ENCODE data around the gene REC8. TPM values are rescaled to one million over a fixed set of nuclear protein-coding genes. Genes with fewer than 3 reads are reported as not detected.

REC8 gene
- polyA plus RNA-seq, 4 donors = 23.0 to 135 (median 40.7) TPM

DNA sequence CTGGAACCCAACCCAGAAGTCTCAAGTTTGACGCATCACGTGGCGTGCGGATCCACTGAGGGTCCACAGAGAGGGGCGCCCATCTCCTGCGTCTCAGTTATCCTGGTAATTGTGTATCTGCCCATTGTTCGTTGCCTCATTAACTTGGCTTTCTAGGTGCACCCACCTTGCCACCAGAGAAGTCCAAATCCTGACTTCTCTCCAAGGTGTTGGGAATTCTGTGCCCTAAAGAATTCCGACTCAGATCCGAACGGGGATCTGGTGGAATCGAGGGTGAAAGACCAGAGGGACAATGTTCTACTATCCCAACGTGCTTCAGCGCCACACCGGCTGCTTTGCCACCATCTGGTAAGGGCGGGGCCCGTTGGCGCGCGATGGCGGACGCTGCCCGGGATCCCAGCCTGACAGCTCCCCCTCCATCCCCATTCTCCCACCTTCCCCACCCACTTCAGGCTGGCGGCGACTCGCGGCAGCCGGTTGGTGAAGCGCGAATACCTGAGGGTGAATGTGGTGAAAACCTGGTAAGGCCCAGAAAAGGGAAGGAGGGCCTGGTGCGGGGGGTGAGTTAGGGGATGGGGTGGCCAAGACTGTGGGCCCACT, 481 bp downstream of the REC8 start:
- peaks cover 7 to 58% (median 10%) of the 10 kb centered on the region in 3 donors for H3K36me3 ChIP-seq (ENCODE audit: control insufficient read depth in 3 of 3, insufficient read depth in 2 of 3, low read depth in 1 of 3, low read length in 3 of 3)
- whole genome bisulfite sequencing, 3 donors = 25 to 71% (median 68%) methylated on average over 28 to 30 of the region's 30 CpGs
- FAIRE-seq (no peak), DNase-seq (peak in 1 of 2 donors; percentile 60)
- peak overlapping the region in 2 of 3 donors; percentile 18 to 71 for H3K4me3 ChIP-seq (ENCODE audit: low read depth in 1 of 3, low read length in 3 of 3)
- H3K27me3 ChIP-seq (ENCODE audit: control insufficient read depth in 3 of 3, insufficient read depth in 3 of 3, low read length in 3 of 3) = no peaks in the 10 kb centered on the region
- H3K4me1 ChIP-seq (ENCODE audit: control insufficient read depth in 3 of 3, insufficient read depth in 2 of 3, low read depth in 1 of 3, low read length in 2 of 3) = peaks cover 0 to 36% (median 0%) of the 10 kb centered on the region in 3 donors
- H3K27ac ChIP-seq (ENCODE audit: low read depth in 1 of 3, low read length in 2 of 3) = peak overlapping the region in 2 of 3 donors; percentile 67 to 78
- no peaks in the 10 kb centered on the region for H3K9me3 ChIP-seq (ENCODE audit: control insufficient read depth in 2 of 2, insufficient read depth in 1 of 2, low read depth in 1 of 2, low read length in 1 of 2)

DNA sequence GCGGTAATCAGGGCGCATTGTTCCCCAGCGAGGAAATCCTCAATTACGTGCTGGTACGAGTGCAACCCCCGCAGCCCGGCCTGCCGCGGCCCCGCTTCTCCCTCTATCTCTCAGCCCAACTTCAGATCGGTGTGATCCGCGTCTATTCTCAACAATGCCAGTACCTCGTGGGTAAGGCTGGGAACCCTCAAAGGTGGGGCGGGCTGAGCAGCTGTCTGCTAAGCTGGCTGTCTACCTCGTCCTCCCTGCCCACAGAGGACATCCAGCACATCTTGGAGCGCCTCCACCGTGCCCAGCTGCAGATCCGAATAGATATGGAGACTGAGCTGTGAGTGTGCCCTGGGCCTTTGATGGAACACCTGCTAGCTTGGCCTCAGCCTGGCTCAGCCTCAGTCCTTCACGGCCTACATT, 996 bp downstream of the REC8 start:
- WGBS, 3 donors = 65 to 78% (median 74%) methylated on average over 19 to 20 of the region's 20 CpGs
- Histone ChIP-seq H3K36me3 (ENCODE audit: control insufficient read depth in 3 of 3, insufficient read depth in 2 of 3, low read depth in 1 of 3, low read length in 3 of 3) (peaks cover 11 to 60% (median 15%) of the 10 kb centered on the region in 3 donors), H3K9me3 (ENCODE audit: control insufficient read depth in 2 of 2, insufficient read depth in 1 of 2, low read depth in 1 of 2, low read length in 1 of 2) (no peaks in the 10 kb centered on the region), H3K27me3 (ENCODE audit: control insufficient read depth in 3 of 3, insufficient read depth in 3 of 3, low read length in 3 of 3) (no peaks in the 10 kb centered on the region), H3K4me3 (ENCODE audit: low read depth in 1 of 3, low read length in 3 of 3) (peak overlapping the region in 1 of 3 donors; percentile 71), H3K27ac (ENCODE audit: low read depth in 1 of 3, low read length in 2 of 3) (peak overlapping the region in 1 of 3 donors; percentile 78), H3K4me1 (ENCODE audit: control insufficient read depth in 3 of 3, insufficient read depth in 2 of 3, low read depth in 1 of 3, low read length in 2 of 3) (peaks cover 0 to 41% (median 0%) of the 10 kb centered on the region in 3 donors)
- no peak for DNase-seq
- no peak for FAIRE-seq

DNA sequence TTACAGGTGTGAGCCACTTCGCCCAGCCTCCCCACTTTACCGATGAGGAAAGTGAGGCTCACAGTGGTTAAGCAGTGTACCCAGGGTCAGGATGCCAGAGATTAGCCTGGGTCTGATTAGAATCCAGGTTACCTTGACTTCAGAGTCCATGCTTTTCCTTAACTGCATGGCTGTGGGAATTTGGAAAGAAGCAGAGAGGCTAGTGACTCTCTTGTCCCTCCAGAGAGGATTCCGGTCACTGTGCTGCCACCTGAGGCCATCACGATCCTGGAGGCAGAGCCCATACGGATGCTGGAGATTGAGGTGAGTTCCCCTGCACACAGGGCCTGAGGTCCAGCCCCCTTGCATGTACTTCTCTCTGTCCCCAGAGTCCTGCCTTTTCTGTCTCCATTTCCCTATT, 4.7 kb downstream of the REC8 start:
- peaks cover 0 to 68% (median 0%) of the 10 kb centered on the region in 3 donors for H3K4me1 ChIP-seq (ENCODE audit: control insufficient read depth in 3 of 3, insufficient read depth in 2 of 3, low read depth in 1 of 3, low read length in 2 of 3)
- H3K27ac ChIP-seq (ENCODE audit: low read depth in 1 of 3, low read length in 2 of 3) = peak overlapping the region in 1 of 3 donors; percentile 35
- H3K4me3 ChIP-seq (ENCODE audit: low read depth in 1 of 3, low read length in 3 of 3) = no peak overlapping the region
- DNase-seq = no peak
- WGBS, 3 donors = 96 to 99% (median 96%) methylated on average over 5 of the region's 5 CpGs
- no peak for FAIRE-seq
- no peaks in the 10 kb centered on the region for H3K27me3 ChIP-seq (ENCODE audit: control insufficient read depth in 3 of 3, insufficient read depth in 3 of 3, low read length in 3 of 3)
- H3K9me3 ChIP-seq (ENCODE audit: control insufficient read depth in 2 of 2, insufficient read depth in 1 of 2, low read depth in 1 of 2, low read length in 1 of 2) = no peaks in the 10 kb centered on the region
- H3K36me3 ChIP-seq (ENCODE audit: control insufficient read depth in 3 of 3, insufficient read depth in 2 of 3, low read depth in 1 of 3, low read length in 3 of 3) = peaks cover 18 to 88% (median 20%) of the 10 kb centered on the region in 3 donors

DNA sequence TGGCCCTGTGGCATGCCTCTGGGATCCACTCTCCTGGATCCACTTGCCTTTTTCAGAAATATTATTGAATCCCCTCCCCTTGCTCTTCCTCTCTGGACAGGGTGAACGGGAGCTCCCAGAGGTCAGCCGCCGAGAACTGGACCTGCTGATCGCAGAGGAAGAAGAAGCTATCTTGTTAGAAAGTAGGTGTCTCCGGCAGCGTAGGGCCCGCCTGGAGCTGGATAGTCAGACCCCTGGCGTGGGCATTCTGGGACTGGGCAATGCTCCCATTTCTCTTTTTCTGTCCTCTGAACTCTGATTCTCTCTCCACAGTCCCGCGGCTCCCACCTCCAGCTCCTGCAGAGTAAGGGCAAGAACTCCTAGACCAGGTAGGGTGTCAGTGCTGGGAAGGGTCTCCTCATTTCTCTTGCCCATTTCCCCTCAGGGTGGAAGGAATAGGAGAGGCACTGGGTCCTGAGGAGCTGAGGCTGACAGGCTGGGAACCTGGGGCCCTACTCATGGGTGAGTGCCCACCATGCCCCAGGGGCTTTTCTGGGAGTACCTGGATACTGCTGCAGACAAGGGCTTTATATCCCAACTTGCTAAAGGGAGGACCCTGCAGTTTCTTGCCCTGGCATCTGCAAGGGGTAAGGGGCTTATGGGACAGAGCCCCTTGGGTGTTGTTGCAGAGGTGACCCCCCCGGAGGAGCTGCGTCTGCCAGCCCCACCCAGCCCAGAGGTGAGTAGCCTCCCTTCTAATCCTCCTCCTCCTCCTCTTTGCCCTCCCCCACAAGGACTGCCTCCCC, 5.4 kb downstream of the REC8 start:
- FAIRE-seq (no peak), DNase-seq (no peak)
- Histone ChIP-seq H3K27me3 (ENCODE audit: control insufficient read depth in 3 of 3, insufficient read depth in 3 of 3, low read length in 3 of 3) (no peaks in the 10 kb centered on the region), H3K9me3 (ENCODE audit: control insufficient read depth in 2 of 2, insufficient read depth in 1 of 2, low read depth in 1 of 2, low read length in 1 of 2) (no peaks in the 10 kb centered on the region), H3K4me1 (ENCODE audit: control insufficient read depth in 3 of 3, insufficient read depth in 2 of 3, low read depth in 1 of 3, low read length in 2 of 3) (peaks cover 0 to 74% (median 0%) of the 10 kb centered on the region in 3 donors), H3K4me3 (ENCODE audit: low read depth in 1 of 3, low read length in 3 of 3) (no peak overlapping the region), H3K27ac (ENCODE audit: low read depth in 1 of 3, low read length in 2 of 3) (peak overlapping the region in 1 of 3 donors; percentile 35), H3K36me3 (ENCODE audit: control insufficient read depth in 3 of 3, insufficient read depth in 2 of 3, low read depth in 1 of 3, low read length in 3 of 3) (peaks cover 18 to 94% (median 20%) of the 10 kb centered on the region in 3 donors)
- WGBS, 3 donors = 81 to 95% (median 92%) methylated on average over 12 of the region's 12 CpGs

DNA sequence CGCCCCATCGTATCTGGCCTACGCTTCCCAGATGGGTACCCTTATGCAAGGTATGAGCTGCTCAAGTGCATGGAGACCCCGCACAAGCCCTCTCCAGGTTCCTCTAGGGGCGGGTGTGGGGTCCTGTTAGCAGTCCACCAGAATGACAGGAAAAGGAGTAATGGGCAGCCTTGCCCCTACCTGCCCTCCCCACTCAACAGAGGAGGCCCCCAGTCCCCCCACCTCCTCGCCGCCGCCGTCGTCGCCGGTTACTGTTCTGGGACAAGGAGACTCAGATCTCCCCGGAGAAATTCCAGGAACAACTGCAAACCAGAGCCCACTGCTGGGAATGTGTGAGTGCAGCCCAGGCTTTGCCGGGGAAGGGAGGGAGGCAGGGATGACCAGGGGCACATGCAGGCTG, 6.0 kb downstream of the REC8 start:
- Histone ChIP-seq H3K27me3 (ENCODE audit: control insufficient read depth in 3 of 3, insufficient read depth in 3 of 3, low read length in 3 of 3) (no peaks in the 10 kb centered on the region), H3K36me3 (ENCODE audit: control insufficient read depth in 3 of 3, insufficient read depth in 2 of 3, low read depth in 1 of 3, low read length in 3 of 3) (peaks cover 20 to 97% (median 20%) of the 10 kb centered on the region in 3 donors), H3K9me3 (ENCODE audit: control insufficient read depth in 2 of 2, insufficient read depth in 1 of 2, low read depth in 1 of 2, low read length in 1 of 2) (no peaks in the 10 kb centered on the region), H3K4me3 (ENCODE audit: low read depth in 1 of 3, low read length in 3 of 3) (no peak overlapping the region), H3K27ac (ENCODE audit: low read depth in 1 of 3, low read length in 2 of 3) (no peak overlapping the region), H3K4me1 (ENCODE audit: control insufficient read depth in 3 of 3, insufficient read depth in 2 of 3, low read depth in 1 of 3, low read length in 2 of 3) (peaks cover 0 to 74% (median 0%) of the 10 kb centered on the region in 3 donors)
- DNase-seq (no peak), FAIRE-seq (no peak)
- WGBS, 3 donors = 93 to 98% (median 94%) methylated on average over 14 of the region's 14 CpGs

DNA sequence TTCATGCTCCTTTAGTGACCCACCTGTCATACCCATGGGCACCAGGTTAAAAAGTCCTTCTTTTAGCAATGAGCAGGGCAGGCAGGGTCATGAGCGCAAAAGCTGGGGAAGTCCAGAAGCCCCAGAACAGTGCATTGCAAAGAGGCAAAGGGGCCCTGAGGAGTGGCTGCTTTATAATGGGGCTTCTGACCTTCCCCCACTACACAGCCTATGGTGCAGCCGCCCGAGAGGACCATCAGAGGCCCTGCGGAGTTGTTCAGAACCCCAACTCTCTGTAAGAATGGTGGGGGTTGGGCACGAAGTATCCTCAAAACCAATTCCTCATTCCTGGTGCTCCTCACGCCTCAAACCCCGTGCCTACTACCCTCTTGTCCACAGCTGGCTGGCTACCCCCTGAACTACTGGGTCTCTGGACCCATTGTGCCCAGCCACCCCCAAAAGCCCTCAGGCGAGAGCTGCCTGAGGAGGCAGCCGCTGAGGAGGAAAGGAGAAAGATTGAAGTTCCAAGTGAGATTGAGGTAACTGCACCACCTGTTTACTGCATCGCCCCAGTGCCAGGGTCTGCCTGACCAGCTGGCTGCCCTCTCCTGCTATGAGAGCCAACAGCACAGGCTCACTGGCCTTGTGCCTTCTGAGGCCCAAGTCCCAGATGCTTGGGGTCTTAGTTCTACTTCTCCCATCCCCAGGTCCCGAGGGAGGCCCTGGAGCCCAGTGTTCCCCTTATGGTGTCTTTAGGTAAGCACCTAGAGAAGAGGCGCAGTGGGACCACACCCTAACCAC, 6.7 kb downstream of the REC8 start:
- FAIRE-seq = no peak
- H3K4me1 ChIP-seq (ENCODE audit: control insufficient read depth in 3 of 3, insufficient read depth in 2 of 3, low read depth in 1 of 3, low read length in 2 of 3) = peaks cover 0 to 68% (median 0%) of the 10 kb centered on the region in 3 donors
- peak overlapping the region in 1 of 3 donors; percentile 90 for H3K27ac ChIP-seq (ENCODE audit: low read depth in 1 of 3, low read length in 2 of 3)
- no peak overlapping the region for H3K4me3 ChIP-seq (ENCODE audit: low read depth in 1 of 3, low read length in 3 of 3)
- no peaks in the 10 kb centered on the region for H3K9me3 ChIP-seq (ENCODE audit: control insufficient read depth in 2 of 2, insufficient read depth in 1 of 2, low read depth in 1 of 2, low read length in 1 of 2)
- WGBS, 3 donors = 94 to 96% (median 94%) methylated on average over 12 of the region's 12 CpGs
- H3K27me3 ChIP-seq (ENCODE audit: control insufficient read depth in 3 of 3, insufficient read depth in 3 of 3, low read length in 3 of 3) = no peaks in the 10 kb centered on the region
- no peak for DNase-seq
- H3K36me3 ChIP-seq (ENCODE audit: control insufficient read depth in 3 of 3, insufficient read depth in 2 of 3, low read depth in 1 of 3, low read length in 3 of 3) = peaks cover 18 to 97% (median 23%) of the 10 kb centered on the region in 3 donors

DNA sequence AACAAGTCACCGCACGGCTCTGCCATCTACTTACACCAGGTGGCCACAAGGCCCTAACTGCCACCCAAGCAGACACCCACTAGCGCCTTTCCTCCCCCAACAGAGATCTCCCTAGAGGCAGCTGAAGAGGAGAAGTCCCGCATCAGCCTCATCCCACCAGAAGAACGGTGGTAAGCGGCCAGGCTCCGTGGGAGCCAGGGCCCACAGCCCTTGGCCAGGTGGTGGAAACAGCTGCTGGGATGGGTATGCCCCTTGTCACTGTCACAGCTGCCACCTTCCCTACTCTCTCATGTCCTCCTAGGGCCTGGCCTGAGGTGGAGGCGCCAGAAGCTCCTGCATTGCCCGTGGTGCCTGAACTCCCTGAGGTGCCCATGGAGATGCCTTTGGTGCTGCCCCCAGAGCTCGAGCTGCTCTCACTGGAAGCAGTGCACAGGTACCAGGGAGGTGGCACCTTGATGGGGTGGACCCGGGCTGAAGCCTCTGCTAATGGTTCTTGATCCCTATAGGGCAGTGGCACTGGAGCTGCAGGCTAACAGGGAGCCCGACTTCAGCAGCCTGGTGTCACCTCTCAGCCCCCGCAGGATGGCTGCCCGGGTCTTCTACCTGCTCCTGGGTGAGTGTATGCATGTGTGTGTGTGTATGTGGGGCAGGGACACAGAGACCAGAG, 7.5 kb downstream of the REC8 start:
- Histone ChIP-seq H3K4me3 (ENCODE audit: low read depth in 1 of 3, low read length in 3 of 3) (no peak overlapping the region), H3K36me3 (ENCODE audit: control insufficient read depth in 3 of 3, insufficient read depth in 2 of 3, low read depth in 1 of 3, low read length in 3 of 3) (peaks cover 18 to 97% (median 26%) of the 10 kb centered on the region in 3 donors), H3K27me3 (ENCODE audit: control insufficient read depth in 3 of 3, insufficient read depth in 3 of 3, low read length in 3 of 3) (no peaks in the 10 kb centered on the region), H3K9me3 (ENCODE audit: control insufficient read depth in 2 of 2, insufficient read depth in 1 of 2, low read depth in 1 of 2, low read length in 1 of 2) (no peaks in the 10 kb centered on the region), H3K4me1 (ENCODE audit: control insufficient read depth in 3 of 3, insufficient read depth in 2 of 3, low read depth in 1 of 3, low read length in 2 of 3) (peaks cover 0 to 69% (median 0%) of the 10 kb centered on the region in 3 donors), H3K27ac (ENCODE audit: low read depth in 1 of 3, low read length in 2 of 3) (peak overlapping the region in 1 of 3 donors; percentile 90)
- FAIRE-seq (no peak), DNase-seq (no peak)
- 80 to 86% (median 83%) methylated on average over 14 of the region's 14 CpGs for WGBS, 3 donors
